SW 1271 (cell line): ENCODE results near the gene ACOD1.

Source experiments
- DNase-seq, 2 experiments: peaks; one replicate each; lab custom pipeline; 2025; lab: John Stamatoyannopoulos, UW

The ACOD1 gene

GRCh38 chr13:76991796-76992547 is 43.7 kb downstream of the ACOD1 start, which contains the start of gene CLN5:
Gene CLN5 (plus strand): TSS chr13:76992081. CDS start chr13:76992099, 18 bp downstream.
- peak; percentile 76 to 85 for DNase-seq

GRCh38 chr13:76992548-76993001 is 44.3 kb downstream of the ACOD1 start:
- no peak for DNase-seq

- no peak for DNase-seq
These were observed 44.7 kb downstream of the ACOD1 start for GRCh38 chr13:76993021-76993420.

- DNase-seq = no peak
These were observed 45.2 kb downstream of the ACOD1 start for GRCh38 chr13:76993473-76993872.

- DNase-seq = no peak
These were observed 46.0 kb downstream of the ACOD1 start for GRCh38 chr13:76994281-76994680.

GRCh38 chr13:77000475-77000874 is 52.2 kb downstream of the ACOD1 start:
- no peak for DNase-seq

GRCh38 chr13:77001540-77001939 is 53.2 kb downstream of the ACOD1 start:
- no peak for DNase-seq

- DNase-seq = no peak
These were observed 53.8 kb downstream of the ACOD1 start for GRCh38 chr13:77001963-77002587.

GRCh38 chr13:77002590-77003190 is 54.4 kb downstream of the ACOD1 start:
- peak; percentile 12 to 58 for DNase-seq
